ENCODE results near the gene MYPOP. TPM values are rescaled to one million over a fixed set of nuclear protein-coding genes. Genes with fewer than 3 reads are reported as not detected.

Gene MYPOP
- total RNA-seq, 1 donor from 2014 or later, result 0.82 TPM

- FAIRE-seq (no peak), DNase-seq (ENCODE audit: low spot score in 2 of 2) (no peak)
Observed at GRCh38 chr19:45866400-45867176, 35.8 kb downstream of the MYPOP start.

GRCh38 chr19:45865269-45865948 is 37.0 kb downstream of the MYPOP start:
- DNase-seq (ENCODE audit: low spot score in 2 of 2) (no peak), FAIRE-seq (no peak)

GRCh38 chr19:45864629-45865082 is 37.8 kb downstream of the MYPOP start:
- DNase-seq (ENCODE audit: low spot score in 2 of 2) (no peak), FAIRE-seq (no peak)

- DNase-seq (ENCODE audit: low spot score in 2 of 2), result peak; percentile 71 to 75
- FAIRE-seq, result no peak
Observed at GRCh38 chr19:45863840-45864628, 38.4 kb downstream of the MYPOP start, which contains the start of gene FOXA3. Gene FOXA3, plus strand, starts transcription at chr19:45864326. Its CDS starts 131 bp downstream, at chr19:45864457.

- DNase-seq (ENCODE audit: low spot score in 2 of 2) (no peak), FAIRE-seq (no peak)
Observed at GRCh38 chr19:45863335-45863839, 39.0 kb downstream of the MYPOP start.

- peak; percentile 100 for DNase-seq (ENCODE audit: low spot score in 2 of 2)
- peak; percentile 48 for FAIRE-seq
Observed at GRCh38 chr19:45862564-45863334, 39.7 kb downstream of the MYPOP start, which contains the start of gene SYMPK. Gene SYMPK, minus strand, starts transcription at chr19:45863147. Its CDS starts 8,652 bp downstream, at chr19:45854495.

GRCh38 chr19:45862271-45862563 is 40.2 kb downstream of the MYPOP start:
- no peak for DNase-seq (ENCODE audit: low spot score in 2 of 2)
- FAIRE-seq, result no peak

- FAIRE-seq, result no peak
- DNase-seq (ENCODE audit: low spot score in 2 of 2), result no peak
Observed at GRCh38 chr19:45860359-45861259, 41.8 kb downstream of the MYPOP start.

DNA sequence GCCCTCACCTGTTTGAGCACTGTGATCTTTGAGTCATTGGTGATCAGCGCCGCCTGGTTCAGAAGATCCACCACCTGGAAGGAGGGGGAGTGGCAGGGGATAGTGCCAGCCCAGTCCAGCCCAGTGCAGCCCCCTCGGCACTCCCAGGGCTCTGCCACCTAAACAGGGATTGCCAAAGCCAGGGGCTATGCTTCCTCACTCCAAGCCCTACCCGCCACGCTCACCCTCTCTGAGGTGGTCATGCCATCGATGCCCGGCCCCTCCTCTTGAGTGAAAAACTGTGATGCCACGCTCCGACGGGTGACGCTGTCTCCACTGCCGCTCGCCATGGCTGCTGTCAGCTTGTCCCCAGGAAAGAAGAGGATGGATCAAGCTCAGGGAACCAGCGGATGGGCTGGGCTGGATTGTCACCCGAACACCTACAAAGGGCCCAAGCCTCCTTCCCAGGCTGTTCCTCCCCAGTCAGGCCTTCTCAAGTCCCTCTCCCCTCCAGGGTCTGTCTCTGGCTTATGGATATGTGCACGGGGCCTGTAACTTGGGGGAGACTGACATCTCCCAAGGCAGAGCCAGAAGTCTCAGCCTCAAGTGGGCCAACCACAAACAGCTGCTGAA is 48.1 kb downstream of the MYPOP start:
- no peak for DNase-seq (ENCODE audit: low spot score in 2 of 2)
- no peak for FAIRE-seq

DNA sequence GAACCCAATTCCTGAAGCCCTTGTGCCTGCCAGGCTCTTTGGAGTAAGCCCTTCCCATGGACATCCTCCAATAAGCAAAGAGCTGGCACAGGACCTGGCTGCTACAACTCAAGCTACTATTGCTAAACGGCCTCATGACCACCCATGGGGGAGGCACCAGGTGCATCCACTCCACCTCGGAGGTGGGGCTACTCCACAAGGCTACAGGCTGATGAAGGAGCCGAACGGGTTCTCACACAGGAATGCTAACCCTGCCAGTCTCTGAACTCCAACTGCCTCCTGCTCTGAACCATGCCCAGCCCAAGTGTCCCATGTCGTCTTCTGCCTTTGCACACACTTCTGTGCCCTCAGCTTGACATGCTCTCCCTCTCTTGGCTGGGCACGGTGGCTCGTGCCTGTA is 49.4 kb downstream of the MYPOP start:
- FAIRE-seq, result no peak
- DNase-seq (ENCODE audit: low spot score in 2 of 2), result no peak

DNA sequence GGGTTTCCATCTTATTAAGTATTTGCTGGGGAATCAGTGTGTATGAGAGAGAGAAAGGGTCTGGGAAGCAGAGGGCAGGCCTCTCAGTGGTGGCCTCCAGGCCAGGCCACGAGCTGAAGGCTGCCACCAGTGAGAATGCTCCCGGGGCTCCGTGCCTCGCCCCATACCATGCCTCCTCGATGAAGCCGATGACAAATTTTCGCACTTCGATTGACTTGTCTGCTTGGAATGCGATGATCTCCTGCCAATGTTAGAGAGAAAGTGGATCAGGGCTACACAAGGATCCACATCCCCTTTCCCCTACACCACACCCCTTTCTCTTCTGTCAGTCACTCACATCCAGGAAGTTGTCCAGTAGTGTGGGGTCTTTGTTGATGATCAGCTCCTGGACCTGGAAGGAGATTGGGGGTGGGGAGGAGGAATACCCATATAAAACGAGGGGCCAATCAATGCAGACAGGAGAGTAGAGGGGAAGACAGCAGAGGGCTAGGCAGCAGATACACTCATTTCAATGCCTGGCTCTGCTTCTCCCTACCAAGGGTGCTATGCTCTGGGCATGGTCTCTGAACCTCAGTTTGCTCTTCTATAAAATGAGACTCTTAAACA is 50.2 kb downstream of the MYPOP start:
- DNase-seq (ENCODE audit: low spot score in 2 of 2) (no peak), FAIRE-seq (no peak)

GRCh38 chr19:45848922-45849321 is 53.5 kb downstream of the MYPOP start:
- FAIRE-seq (no peak), DNase-seq (ENCODE audit: low spot score in 2 of 2) (no peak)

- FAIRE-seq (no peak), DNase-seq (ENCODE audit: low spot score in 2 of 2) (no peak)
Observed at GRCh38 chr19:45847663-45848062, 54.8 kb downstream of the MYPOP start.

DNA sequence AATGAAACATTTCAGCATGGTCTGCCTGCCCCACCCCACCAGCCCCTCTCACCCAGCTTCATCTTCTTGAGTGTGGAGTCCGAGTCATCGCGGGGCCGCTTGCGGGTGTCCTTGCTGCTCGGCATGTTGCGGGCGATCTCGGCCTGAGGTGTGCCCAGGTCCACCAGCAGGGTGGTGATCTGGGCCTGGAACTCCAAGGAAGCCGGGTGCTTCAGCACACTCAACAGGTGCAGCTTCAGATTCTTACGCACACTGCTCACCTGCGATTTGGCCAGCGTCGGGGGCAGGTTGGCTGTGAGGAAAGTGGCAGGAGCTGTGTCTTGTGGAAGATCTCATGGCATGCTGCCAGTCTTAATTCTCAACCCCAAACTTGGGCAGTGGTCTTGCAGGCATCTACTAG is 60.2 kb downstream of the MYPOP start:
- FAIRE-seq (no peak), DNase-seq (ENCODE audit: low spot score in 2 of 2) (no peak)
